ENCODE measurements around the gene CDKAL1. TPM values are rescaled to one million over a fixed set of nuclear protein-coding genes. Genes with fewer than 3 reads are reported as not detected.

The CDKAL1 gene
- total and polyA plus RNA-seq, 4 donors = 2.0 to 12.9 (median 6.7) TPM

DNA sequence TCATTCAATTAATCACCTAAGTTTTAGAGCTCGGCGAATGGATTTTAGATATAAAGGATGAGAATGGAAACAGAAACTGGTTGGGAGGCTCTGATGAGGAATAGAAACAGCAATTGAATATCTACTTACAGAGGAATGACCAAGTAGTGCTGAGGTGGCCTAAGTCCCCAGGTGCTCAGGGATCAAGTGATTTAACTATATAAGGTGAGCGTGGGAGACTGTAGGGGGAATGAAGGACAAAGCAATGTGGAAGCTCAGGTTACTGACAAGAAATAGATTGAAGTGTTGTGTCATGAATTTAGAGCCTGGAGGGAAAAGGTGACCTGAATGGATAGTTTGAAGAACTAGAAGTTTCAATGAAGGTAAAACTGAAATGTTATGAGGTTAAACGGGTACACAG, 563.9 kb downstream of the CDKAL1 start:
- 98% methylated on average over 4 of the region's 4 CpGs for WGBS
- no peak for DNase-seq (ENCODE audit: low spot score)
- H3K36me3 ChIP-seq (ENCODE audit: control insufficient read depth in 4 of 4, insufficient read depth in 3 of 4, low read depth in 1 of 4, low read length in 3 of 4) = no peaks in the 10 kb centered on the region
- TF ChIP-seq, protein P1, sequence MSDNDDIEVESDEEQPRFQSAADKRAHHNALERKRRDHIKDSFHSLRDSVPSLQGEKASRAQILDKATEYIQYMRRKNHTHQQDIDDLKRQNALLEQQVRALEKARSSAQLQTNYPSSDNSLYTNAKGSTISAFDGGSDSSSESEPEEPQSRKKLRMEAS (IDR thresholded peaks at IDR 0.05) = no peak
- TF ChIP-seq EGR1 (IDR thresholded peaks at IDR 0.05; ENCODE audit: low read depth in 2 of 2) = no peak
- no peak for TF ChIP-seq HNF4G (IDR thresholded peaks at IDR 0.05)
- TF ChIP-seq NR2F2 (IDR thresholded peaks at IDR 0.05) = no peak
- TF ChIP-seq YY1 (IDR thresholded peaks at IDR 0.05) = no peak
- TF ChIP-seq JUND (IDR thresholded peaks at IDR 0.05) = no peak
- TF ChIP-seq, protein P2, sequence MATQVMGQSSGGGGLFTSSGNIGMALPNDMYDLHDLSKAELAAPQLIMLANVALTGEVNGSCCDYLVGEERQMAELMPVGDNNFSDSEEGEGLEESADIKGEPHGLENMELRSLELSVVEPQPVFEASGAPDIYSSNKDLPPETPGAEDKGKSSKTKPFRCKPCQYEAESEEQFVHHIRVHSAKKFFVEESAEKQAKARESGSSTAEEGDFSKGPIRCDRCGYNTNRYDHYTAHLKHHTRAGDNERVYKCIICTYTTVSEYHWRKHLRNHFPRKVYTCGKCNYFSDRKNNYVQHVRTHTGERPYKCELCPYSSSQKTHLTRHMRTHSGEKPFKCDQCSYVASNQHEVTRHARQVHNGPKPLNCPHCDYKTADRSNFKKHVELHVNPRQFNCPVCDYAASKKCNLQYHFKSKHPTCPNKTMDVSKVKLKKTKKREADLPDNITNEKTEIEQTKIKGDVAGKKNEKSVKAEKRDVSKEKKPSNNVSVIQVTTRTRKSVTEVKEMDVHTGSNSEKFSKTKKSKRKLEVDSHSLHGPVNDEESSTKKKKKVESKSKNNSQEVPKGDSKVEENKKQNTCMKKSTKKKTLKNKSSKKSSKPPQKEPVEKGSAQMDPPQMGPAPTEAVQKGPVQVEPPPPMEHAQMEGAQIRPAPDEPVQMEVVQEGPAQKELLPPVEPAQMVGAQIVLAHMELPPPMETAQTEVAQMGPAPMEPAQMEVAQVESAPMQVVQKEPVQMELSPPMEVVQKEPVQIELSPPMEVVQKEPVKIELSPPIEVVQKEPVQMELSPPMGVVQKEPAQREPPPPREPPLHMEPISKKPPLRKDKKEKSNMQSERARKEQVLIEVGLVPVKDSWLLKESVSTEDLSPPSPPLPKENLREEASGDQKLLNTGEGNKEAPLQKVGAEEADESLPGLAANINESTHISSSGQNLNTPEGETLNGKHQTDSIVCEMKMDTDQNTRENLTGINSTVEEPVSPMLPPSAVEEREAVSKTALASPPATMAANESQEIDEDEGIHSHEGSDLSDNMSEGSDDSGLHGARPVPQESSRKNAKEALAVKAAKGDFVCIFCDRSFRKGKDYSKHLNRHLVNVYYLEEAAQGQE (IDR thresholded peaks at IDR 0.05) = no peak
- TF ChIP-seq FOXA2 (IDR thresholded peaks at IDR 0.05) = no peak
- no peak for TF ChIP-seq HNF4A (conservative IDR thresholded peaks at IDR 0.05)
- TF ChIP-seq FOXA1 (IDR thresholded peaks at IDR 0.05) = no peak
- no peak for TF ChIP-seq ATF3 (IDR thresholded peaks at IDR 0.05)
- no peak for TF ChIP-seq RAD21 (IDR thresholded peaks at IDR 0.05)
- no peak for TF ChIP-seq ZBTB33 (IDR thresholded peaks at IDR 0.05)
- TF ChIP-seq SP1 (IDR thresholded peaks at IDR 0.05) = no peak
- H3K4me3 ChIP-seq (ENCODE audit: low read depth in 1 of 3, low read length in 3 of 3) = no peak overlapping the region
- no peak overlapping the region for H3K9ac ChIP-seq (ENCODE audit: low read depth in 1 of 2, low read length in 2 of 2)
- no peaks in the 10 kb centered on the region for H3K9me3 ChIP-seq (ENCODE audit: control insufficient read depth in 4 of 4, low read length in 3 of 4)
- no peaks in the 10 kb centered on the region for H3K27me3 ChIP-seq (ENCODE audit: control insufficient read depth in 4 of 4, insufficient read depth in 4 of 4, low read length in 3 of 4)
- H3K27ac ChIP-seq (ENCODE audit: low read depth in 1 of 2, low read length in 2 of 2) = no peak overlapping the region
- peaks cover 0 to 12% (median 5%) of the 10 kb centered on the region in 4 donors for H3K4me1 ChIP-seq (ENCODE audit: control insufficient read depth in 4 of 4, insufficient read depth in 4 of 4, low read length in 3 of 4)

- H3K36me3 ChIP-seq (ENCODE audit: control insufficient read depth in 4 of 4, insufficient read depth in 3 of 4, low read depth in 1 of 4, low read length in 3 of 4) = no peaks in the 10 kb centered on the region
- TF ChIP-seq HNF4A (conservative IDR thresholded peaks at IDR 0.05) (no peak), FOXA1 (IDR thresholded peaks at IDR 0.05) (no peak), FOXA2 (IDR thresholded peaks at IDR 0.05) (no peak), TAF1 (conservative IDR thresholded peaks at IDR 0.05) (no peak), ZBTB33 (IDR thresholded peaks at IDR 0.05) (no peak), GABPA (IDR thresholded peaks at IDR 0.05 in 1 of 2, conservative IDR thresholded peaks at IDR 0.05 in 1 of 2) (no peak), EGR1 (IDR thresholded peaks at IDR 0.05; ENCODE audit: low read depth in 2 of 2) (no peak), ATF3 (IDR thresholded peaks at IDR 0.05) (no peak), CTCF (IDR thresholded peaks at IDR 0.05; ENCODE audit: low read depth, low read length, missing input control) (no peak), HNF4G (IDR thresholded peaks at IDR 0.05) (no peak), SP1 (IDR thresholded peaks at IDR 0.05) (no peak)
- WGBS = 100% methylated on average over 1 of the region's 1 CpG
- no peaks in the 10 kb centered on the region for H3K9me3 ChIP-seq (ENCODE audit: control insufficient read depth in 4 of 4, low read length in 3 of 4)
- peaks cover 0 to 16% (median 7%) of the 10 kb centered on the region in 4 donors for H3K4me1 ChIP-seq (ENCODE audit: control insufficient read depth in 4 of 4, insufficient read depth in 4 of 4, low read length in 3 of 4)
- no peaks in the 10 kb centered on the region for H3K27me3 ChIP-seq (ENCODE audit: control insufficient read depth in 4 of 4, insufficient read depth in 4 of 4, low read length in 3 of 4)
- no peak overlapping the region for H3K9ac ChIP-seq (ENCODE audit: low read depth in 1 of 2, low read length in 2 of 2)
- no peak overlapping the region for H3K4me3 ChIP-seq (ENCODE audit: low read depth in 1 of 3, low read length in 3 of 3)
- no peak overlapping the region for H3K27ac ChIP-seq (ENCODE audit: low read depth in 1 of 2, low read length in 2 of 2)
- DNase-seq (ENCODE audit: low spot score) = no peak
Observed at GRCh38 chr6:21098744-21099143, 564.5 kb downstream of the CDKAL1 start.

Data from liver (tissue), 9 donors.